Hepatocyte (in vitro differentiated cells): ENCODE data around the gene MXI1. TPM values are rescaled to one million over a fixed set of nuclear protein-coding genes. Genes with fewer than 3 reads are reported as not detected.

ENCODE experiments used
- DNase-seq: peaks from one replicate; pipeline ENCODE4 v3.0.0-alpha.2; 2016; ENCODE audit warnings: low spot score
- H2AFZ ChIP-seq: fragments of 200-600 bp; sonication (generic); 2 replicates; pipeline ENCODE4 v1.6.0; 2016; ENCODE audit warnings: antibody characterized with exemption, mild to moderate bottlenecking
- H3K27ac ChIP-seq: fragments of 200-600 bp; sonication (generic); 2 replicates; pipeline ENCODE4 v1.5.1; 2016; ENCODE audit warnings: mild to moderate bottlenecking
- H3K27me3 ChIP-seq: fragments of 200-600 bp; sonication (generic); 2 replicates; pipeline ENCODE4 v1.6.1; 2016
- H3K36me3 ChIP-seq: fragments of 200-600 bp; sonication (generic); replicated peaks from 2 replicates; pipeline ENCODE4 v1.5.1; 2016; ENCODE audit warnings: low read depth; ENCODE audit not compliant: insufficient read depth
- H3K4me1 ChIP-seq: fragments of 200-600 bp; sonication (generic); 2 replicates; pipeline ENCODE4 v1.5.1; 2016; ENCODE audit warnings: mild to moderate bottlenecking, moderate library complexity; ENCODE audit not compliant: insufficient read depth
- H3K4me2 ChIP-seq: fragments of 200-600 bp; sonication (generic); 2 replicates; pipeline ENCODE4 v1.6.0; 2016
- H3K4me3 ChIP-seq: fragments of 200-600 bp; sonication (generic); 2 replicates; pipeline ENCODE4 v1.5.1; 2016; ENCODE audit warnings: mild to moderate bottlenecking
- H3K79me2 ChIP-seq: fragments of 200-600 bp; sonication (generic); 2 replicates; pipeline ENCODE4 v1.6.0; 2017; ENCODE audit warnings: mild to moderate bottlenecking
- H3K9me2 ChIP-seq: fragments of 200-600 bp; sonication (generic); replicated peaks from 2 replicates; pipeline ENCODE4 v1.6.0; 2017; ENCODE audit warnings: mild to moderate bottlenecking; ENCODE audit not compliant: insufficient read depth
- H3K9me3 ChIP-seq: fragments of 200-600 bp; sonication (generic); 2 replicates; pipeline ENCODE4 v1.5.1; 2016; ENCODE audit warnings: low read depth, mild to moderate bottlenecking
- H4K20me1 ChIP-seq: fragments of 200-600 bp; sonication (generic); 2 replicates; pipeline ENCODE4 v1.6.0; 2016; ENCODE audit warnings: mild to moderate bottlenecking; ENCODE audit not compliant: insufficient read depth, poor library complexity, severe bottlenecking
- CTCF ChIP-seq: fragments of 200-600 bp; sonication (generic); IDR thresholded peaks from 2 replicates; pipeline ENCODE4 v1.5.1; 2016; ENCODE audit warnings: antibody characterized with exemption, mild to moderate bottlenecking; ENCODE audit not compliant: poor library complexity
- EZH2 ChIP-seq: fragments of 200-600 bp; sonication (generic); IDR thresholded peaks from 2 replicates; pipeline ENCODE4 v1.6.1; 2016; ENCODE audit warnings: antibody characterized with exemption, mild to moderate bottlenecking, borderline replicate concordance
- EZH2phosphoT487 ChIP-seq: fragments of 200-600 bp; sonication (generic); IDR thresholded peaks from one replicate; pipeline ENCODE4 v1.6.1; 2018; ENCODE audit warnings: antibody characterized with exemption, mild to moderate bottlenecking, low read depth, moderate library complexity; ENCODE audit not compliant: unreplicated experiment, severe bottlenecking
- WGBS: methylation state at CpG from one replicate; pipeline ENCODE4 v1.1.6; 2016; ENCODE audit warnings: low lambda C conversion rate; ENCODE audit errors: missing lambda C conversion rate; 5-methylcytosine and 5-hydroxymethylcytosine counted together
- polyA plus RNA-seq: library from polyadenylated mRNA; unstranded; fragments of >200 nt; fragmentation: Nextera tagmentation; extraction: Ambion mirVana; gene quantifications from 2 replicates; pipeline ENCODE4 v1.2.1, GENCODE V29; 2016
- total RNA-seq: library from RNA; depleted of rRNA; stranded (reverse); fragments of >200 nt; gene quantifications from 2 replicates; pipeline ENCODE4 v1.2.3, GENCODE V29; 2014

Gene MXI1
- total and polyA plus RNA-seq, 2 experiments from 2014 or later, result 14.2 to 14.8 TPM

GRCh38 chr10:110169586-110169985 lies 37.8 kb upstream of the MXI1 start:
- WGBS, result 25% methylated on average over 1 of the region's 1 CpG
- Histone ChIP-seq H3K4me1 (peaks cover 9% of the 10 kb centered on the region), H4K20me1 (no peaks in the 10 kb centered on the region), H3K4me2 (no peak overlapping the region), H2AFZ (no peak overlapping the region), H3K4me3 (no peak overlapping the region), H3K9me3 (no peaks in the 10 kb centered on the region), H3K27ac (no peak overlapping the region), H3K9me2 (no peaks in the 10 kb centered on the region), H3K79me2 (no peaks in the 10 kb centered on the region), H3K27me3 (peaks cover 19% of the 10 kb centered on the region), H3K36me3 (no peaks in the 10 kb centered on the region)
- DNase-seq, result no peak
- no peak for TF ChIP-seq CTCF
- TF ChIP-seq EZH2, result no peak
- TF ChIP-seq EZH2phosphoT487, result no peak

GRCh38 chr10:110170142-110170971 lies 37.0 kb upstream of the MXI1 start:
- no peak overlapping the region for H3K4me3 ChIP-seq
- H3K27ac ChIP-seq, result no peak overlapping the region
- H2AFZ ChIP-seq, result no peak overlapping the region
- DNase-seq, result no peak
- H3K9me2 ChIP-seq, result no peaks in the 10 kb centered on the region
- H3K36me3 ChIP-seq, result no peaks in the 10 kb centered on the region
- 8% methylated on average over 13 of the region's 13 CpGs for WGBS
- H4K20me1 ChIP-seq, result no peaks in the 10 kb centered on the region
- H3K9me3 ChIP-seq, result no peaks in the 10 kb centered on the region
- peak overlapping the region; percentile 41 for H3K4me2 ChIP-seq
- peaks cover 9% of the 10 kb centered on the region for H3K4me1 ChIP-seq
- TF ChIP-seq CTCF, result peak; percentile 7
- TF ChIP-seq EZH2phosphoT487, result no peak
- TF ChIP-seq EZH2, result no peak
- H3K79me2 ChIP-seq, result no peaks in the 10 kb centered on the region
- peaks cover 19% of the 10 kb centered on the region for H3K27me3 ChIP-seq

- Histone ChIP-seq H3K27ac (no peak overlapping the region), H3K27me3 (peaks cover 19% of the 10 kb centered on the region), H3K4me1 (peaks cover 9% of the 10 kb centered on the region), H3K4me2 (no peak overlapping the region), H3K36me3 (no peaks in the 10 kb centered on the region), H3K79me2 (no peaks in the 10 kb centered on the region), H3K9me3 (no peaks in the 10 kb centered on the region), H2AFZ (no peak overlapping the region), H4K20me1 (no peaks in the 10 kb centered on the region), H3K9me2 (no peaks in the 10 kb centered on the region), H3K4me3 (no peak overlapping the region)
- no peak for DNase-seq
- 49% methylated on average over 6 of the region's 6 CpGs for WGBS
- TF ChIP-seq EZH2 (no peak), CTCF (no peak), EZH2phosphoT487 (no peak)
Measured at GRCh38 chr10:110171032-110171431, 36.4 kb upstream of the MXI1 start.
